DOHH2 (cell line): Measurements from ENCODE around the gene CASP2.

Source experiments
- EZH2phosphoT487 ChIP-seq: fragments of 200-600 bp; sonication (generic); IDR thresholded peaks from 2 replicates; pipeline ENCODE4 v1.6.1; 2017; ENCODE audit warnings: borderline replicate concordance, mild to moderate bottlenecking, antibody characterized with exemption, low read length, moderate library complexity, mixed read lengths
- TF ChIP-seq, protein P1 (sequence below): fragments of 200-600 bp; sonication (generic); IDR thresholded peaks from one replicate; pipeline ENCODE4 v1.5.1; 2014; ENCODE audit warnings: antibody characterized with exemption, mild to moderate bottlenecking, low read depth, low read length; ENCODE audit not compliant: poor library complexity, severe bottlenecking

GRCh38 chr7:143320620-143321019, 32.5 kb downstream of the CASP2 start:
- TF ChIP-seq, protein P1, sequence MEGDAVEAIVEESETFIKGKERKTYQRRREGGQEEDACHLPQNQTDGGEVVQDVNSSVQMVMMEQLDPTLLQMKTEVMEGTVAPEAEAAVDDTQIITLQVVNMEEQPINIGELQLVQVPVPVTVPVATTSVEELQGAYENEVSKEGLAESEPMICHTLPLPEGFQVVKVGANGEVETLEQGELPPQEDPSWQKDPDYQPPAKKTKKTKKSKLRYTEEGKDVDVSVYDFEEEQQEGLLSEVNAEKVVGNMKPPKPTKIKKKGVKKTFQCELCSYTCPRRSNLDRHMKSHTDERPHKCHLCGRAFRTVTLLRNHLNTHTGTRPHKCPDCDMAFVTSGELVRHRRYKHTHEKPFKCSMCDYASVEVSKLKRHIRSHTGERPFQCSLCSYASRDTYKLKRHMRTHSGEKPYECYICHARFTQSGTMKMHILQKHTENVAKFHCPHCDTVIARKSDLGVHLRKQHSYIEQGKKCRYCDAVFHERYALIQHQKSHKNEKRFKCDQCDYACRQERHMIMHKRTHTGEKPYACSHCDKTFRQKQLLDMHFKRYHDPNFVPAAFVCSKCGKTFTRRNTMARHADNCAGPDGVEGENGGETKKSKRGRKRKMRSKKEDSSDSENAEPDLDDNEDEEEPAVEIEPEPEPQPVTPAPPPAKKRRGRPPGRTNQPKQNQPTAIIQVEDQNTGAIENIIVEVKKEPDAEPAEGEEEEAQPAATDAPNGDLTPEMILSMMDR: no peak
- no peak for TF ChIP-seq EZH2phosphoT487
